HUDEP-2 (cell line): ENCODE results near the gene MARF1.
"Not testable (repeated sequence)": the region's sequence is repeated elsewhere in the genome, so short reads cannot be mapped to it uniquely, and the experiment has no call there.

ENCODE experiments used
- DNase-seq, 76 experiments: peaks; one replicate each; lab custom pipeline; 2025; ENCODE audit not compliant: unreplicated experiment in 76 of 76; lab: John Stamatoyannopoulos, UW

Gene MARF1

DNA sequence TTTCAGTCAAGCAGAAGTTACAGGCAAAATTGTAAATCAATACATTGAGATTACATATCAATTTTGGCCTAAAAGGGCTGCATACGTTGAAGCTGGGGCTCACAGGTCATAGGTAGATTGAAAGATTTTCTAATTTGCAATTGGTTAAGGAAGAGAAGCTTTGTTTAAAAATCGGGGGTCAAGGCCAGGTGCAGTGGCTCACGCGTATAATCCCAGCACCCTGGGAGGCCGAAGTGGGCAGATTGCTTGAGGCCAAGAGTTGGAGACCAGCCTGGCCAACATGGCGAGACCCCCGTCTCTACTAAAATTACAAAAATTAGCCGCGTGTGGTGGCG, 68.4 kb downstream of the MARF1 start:
- DNase-seq, result no peak

DNA sequence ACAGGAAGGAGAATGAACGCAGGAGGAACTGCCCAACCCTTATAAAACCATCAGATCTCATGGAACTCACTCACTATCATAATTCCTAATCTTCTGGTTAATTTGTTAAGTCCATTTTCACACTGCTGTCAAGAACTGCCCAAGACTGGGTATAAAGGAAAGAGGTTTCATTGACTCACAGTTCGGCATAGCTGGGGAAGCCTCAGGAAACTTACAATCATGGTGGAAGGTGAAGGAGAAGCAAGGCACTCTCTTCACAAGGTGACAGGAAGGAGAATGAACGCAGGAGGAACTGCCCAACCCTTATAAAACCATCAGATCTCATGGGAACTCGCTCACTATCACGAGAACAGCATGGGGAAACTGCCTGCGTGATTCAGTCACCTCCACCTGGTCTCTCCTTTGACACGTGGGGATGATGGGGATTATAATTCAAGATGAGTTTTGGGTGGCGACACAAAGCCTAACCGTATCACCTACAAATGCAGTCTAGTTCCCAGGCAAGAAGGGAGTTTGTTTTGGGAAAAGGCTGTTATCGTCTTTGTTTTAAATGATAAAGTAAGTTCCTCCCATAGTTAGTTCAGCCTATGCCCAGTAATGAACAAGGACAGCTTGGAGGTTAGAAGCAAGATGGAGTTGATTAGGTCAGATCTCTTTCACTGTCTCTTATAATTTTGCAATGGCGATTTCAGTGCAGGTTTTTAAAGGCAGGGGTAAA, 68.9 kb downstream of the MARF1 start:
- not testable (repeated sequence) for DNase-seq

DNA sequence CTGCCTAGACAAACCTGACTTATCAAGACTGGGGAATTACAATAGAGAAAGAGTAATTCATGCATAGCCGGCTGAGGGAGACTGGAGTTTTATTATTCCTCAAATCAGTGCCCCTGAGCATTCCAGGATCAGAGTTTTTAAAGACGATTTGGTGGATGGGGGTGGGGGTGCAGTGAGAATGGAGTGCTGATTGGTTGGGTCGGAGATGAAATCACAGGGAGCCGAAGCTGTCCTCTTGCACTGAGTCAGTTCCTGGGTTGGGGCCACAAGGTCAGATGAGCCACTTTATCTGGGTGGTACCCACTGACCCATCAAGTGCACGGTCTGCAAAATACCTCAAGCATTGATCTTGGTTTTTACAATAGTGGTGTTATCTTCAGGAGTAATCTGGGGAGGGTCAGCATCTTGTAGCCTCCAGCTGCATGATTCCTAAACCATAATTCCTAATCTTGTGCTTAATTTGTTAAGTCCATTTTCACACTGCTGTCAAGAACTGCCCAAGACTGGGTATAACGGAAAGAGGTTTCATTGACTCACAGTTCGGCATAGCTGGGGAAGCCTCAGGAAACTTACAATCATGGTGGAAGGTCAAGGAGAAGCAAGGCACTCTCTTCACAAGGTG, 69.6 kb downstream of the MARF1 start:
- no peak for DNase-seq

DNA sequence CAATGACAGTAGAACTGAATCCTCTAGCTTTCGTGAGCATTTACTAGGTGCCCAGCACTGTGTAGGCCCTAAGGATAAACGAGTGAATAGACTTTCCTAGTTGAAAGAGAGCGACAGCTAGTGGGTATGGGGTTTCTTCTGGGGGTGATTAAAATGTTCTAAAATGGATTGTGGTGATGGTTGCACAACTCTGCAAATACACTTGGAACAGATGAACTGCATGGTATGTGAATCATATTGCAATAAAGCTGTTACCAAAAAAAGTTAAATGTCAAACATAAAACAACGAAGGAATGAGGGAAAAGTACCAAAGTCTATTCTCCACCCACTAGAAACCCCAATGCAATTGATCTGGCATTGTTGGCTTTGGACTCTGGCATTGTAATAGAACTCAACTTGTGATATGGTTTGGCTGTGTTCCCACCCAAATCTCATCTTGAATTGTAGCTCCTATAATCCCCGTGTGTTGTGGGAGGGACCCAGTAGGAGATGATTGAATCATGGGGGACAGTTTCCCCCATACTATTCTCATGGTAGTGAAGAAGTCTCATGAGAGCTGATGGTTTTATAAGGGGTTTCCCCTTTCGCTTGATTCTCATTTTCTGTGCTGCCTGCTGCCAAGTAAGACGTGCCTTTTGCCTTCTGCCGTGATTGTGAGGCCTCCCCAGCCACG, 70.5 kb downstream of the MARF1 start:
- DNase-seq, result no peak

DNA sequence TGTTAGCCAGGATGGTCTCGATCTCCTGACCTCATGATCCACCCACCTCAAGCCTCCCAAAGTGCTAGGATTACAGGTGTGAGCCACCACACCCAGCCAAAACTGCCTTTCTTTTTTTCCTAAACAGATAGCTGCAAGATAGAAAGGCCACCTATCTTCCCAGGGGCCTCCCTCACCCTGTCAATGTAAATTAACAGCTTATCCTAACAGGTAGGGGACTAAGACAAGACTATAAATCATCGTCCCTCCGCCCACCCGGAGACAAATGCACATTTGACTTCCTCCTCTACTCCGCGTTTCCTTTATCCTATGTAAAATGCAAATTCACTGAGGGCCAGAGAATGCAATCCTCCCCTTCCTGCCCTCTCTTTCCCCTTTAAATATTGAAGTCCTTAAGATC, 71.4 kb downstream of the MARF1 start:
- DNase-seq, result no peak

DNA sequence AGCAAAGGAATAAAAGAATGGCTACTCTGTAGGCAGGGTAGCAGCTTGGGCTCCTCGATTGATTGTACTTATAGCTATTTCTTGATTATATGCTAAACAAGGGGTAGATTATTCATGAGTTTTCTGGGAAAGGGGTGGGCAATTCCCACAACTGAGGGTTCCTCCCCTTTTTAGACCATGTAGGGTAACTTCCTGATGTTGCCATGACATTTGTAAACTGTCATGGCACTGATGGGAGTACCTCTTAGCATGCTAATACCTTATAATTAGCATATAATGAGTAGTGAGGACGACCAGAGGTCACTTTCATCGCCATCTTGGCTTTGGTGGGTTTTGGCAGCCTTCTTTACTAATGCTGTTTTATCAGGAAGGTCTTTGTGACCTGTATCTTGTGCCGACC, 72.3 kb downstream of the MARF1 start:
- DNase-seq, result peak in 4 of 76 experiments; percentile 9 to 31 (median 22)

DNA sequence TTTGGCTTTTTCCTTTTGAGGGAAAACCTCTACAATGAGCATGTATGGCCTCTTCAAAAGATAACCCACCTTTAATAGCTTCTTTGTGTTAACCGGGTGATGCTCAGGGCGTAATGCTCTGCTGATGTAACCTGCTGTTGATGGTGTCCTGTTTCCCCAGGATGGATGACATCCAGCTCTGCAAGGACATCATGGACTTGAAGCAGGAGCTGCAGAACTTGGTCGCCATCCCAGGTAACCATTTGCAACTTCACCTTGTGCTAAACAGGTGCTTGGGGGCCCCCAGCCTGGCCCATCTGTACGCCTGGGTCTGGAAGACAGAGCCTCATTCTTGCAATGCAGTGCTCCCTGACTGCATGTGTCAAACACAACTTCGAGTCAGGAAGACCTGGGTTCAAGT, 75.1 kb downstream of the MARF1 start:
- no peak for DNase-seq

DNA sequence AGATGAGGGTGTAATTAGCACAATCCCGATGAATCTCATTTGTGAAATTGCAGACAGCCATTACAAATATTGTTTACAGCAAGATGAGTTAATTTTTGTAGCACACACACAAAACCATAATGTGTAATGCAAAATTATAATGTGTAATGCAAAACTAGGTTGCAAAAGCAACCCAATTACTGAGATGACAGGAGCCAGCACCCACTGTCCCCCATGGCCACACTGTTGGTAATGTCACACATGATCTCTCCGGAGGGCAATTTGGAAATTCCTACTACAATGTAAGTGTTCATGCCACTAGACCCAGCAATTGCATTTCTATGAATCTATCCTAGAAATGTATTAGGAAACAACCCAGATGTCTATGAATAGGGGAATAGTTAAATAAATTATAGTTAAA, 76.9 kb downstream of the MARF1 start:
- no peak for DNase-seq

DNA sequence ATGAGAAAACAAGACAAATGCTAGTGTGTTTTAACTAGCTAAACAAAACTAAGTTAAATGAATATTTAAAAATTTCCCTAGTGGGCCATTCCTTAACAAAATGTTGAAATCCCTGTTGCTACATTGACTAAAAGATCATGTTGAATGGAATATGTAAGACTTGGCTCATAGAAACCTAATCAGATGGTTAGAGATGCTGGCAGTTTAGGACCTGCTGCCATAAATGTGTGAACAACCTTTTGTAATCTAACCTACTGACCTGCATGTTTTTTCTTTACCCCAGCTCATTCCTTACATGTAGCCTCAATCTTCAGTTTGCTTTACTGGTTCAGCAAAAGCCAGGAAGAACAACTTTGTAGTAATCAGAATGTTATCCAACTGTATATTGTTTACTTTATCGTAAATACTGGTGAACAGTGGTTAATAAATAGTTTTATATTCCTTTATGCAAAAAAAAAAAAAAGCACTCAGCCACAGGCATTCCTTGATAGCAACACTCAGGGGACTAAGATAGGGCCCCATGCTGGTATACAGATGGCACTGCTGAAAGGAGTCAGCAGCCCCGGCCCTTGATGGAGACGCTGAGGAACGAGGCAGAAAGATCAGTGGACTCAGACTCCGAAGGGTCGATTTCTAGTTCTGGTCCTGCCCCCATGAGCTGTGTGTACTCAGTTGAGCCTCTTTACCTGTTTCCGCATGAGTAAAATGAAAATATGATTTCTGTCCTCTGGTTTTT, 78.2 kb downstream of the MARF1 start:
- DNase-seq, result no peak

DNA sequence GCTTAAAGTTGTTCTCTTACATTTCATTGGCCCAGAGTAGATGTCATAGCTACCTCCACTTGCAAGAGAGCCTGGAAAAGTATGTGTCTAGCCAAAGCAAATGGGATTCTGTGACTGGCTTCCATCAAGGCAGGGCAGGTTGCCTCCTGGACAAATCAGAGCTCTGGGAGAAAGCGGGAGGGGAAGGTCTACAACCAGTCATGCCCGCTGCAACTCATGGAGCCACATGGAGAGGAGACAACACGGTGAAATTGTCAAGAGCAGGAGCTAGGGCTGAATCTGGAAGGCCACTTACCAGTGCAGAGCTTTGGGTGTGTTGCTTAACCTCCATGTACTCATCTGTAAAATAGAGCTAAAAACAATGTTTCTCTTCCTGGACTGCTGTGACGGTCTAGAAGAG, 83.8 kb downstream of the MARF1 start:
- no peak for DNase-seq

DNA sequence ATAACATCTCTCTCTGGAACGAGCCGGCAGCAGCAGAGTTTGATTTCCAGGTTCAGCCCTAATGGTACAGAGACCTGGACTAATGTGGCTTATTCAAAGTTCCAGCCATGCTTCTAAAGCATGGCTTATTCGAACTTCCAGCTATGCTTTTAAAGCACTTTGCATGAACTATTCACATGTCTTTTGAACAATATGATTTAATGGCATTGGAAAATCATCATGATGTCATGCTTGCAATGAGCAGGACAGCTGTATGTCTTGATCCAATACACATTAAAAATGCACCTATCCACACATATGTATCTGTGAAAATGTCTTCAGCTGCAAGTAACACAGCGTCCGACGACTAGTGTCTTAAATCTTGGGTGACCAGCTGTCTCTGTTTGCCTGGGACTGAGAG, 85.7 kb downstream of the MARF1 start:
- DNase-seq, result no peak

DNA sequence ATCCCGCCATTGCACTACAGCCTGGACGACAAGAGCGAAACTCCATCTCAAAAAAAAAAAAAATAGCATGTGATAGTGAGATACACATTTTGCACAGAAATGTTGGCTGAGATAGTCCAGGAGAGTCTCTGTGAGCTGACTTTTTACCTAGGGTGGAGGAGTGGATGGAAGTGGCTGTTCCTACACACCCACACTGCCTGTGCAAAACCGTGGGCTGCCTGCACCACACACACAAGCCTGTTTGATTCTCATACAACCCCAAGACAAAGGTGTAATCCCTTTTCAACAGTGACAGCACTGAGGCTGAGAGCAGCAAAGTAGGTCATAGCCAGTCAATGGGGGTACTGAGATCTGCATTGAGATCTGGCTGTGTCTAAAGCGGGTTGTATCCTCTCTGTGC, 86.8 kb downstream of the MARF1 start:
- no peak for DNase-seq

DNA sequence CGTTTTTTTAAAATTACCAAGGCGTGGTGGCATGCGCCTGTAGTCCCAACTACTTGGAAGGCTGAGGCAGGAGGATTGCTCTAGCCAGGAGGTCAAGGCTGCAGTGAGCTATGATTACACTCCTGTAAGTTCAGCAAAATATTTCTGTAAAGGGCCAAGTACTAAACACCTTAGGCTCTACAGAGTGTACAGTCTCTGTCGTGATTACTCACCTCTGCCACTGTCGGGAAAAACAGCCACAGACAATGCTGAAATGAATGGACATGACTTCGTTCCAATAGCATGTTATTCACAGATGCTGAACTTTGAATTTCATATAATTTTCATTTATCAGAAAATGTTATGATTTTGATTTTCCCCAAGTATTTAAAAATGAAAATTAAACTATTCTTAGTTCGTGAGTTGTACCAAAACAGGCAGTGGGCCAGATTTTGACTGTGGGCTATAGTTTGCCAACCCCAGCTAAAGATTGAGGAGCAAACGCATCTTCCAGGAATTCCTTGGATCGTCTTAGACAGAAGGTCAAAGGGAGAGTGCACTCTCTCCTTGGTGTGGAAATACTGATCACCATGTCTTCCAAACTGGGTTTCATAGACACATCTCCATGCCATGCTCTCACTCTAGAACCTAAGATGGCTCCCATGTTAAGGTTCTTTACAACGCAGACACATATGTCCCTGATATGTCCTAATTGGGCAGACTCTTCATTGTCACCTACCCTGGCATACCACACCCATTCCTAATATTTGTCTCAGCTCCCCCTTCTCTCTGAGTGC, 89.5 kb downstream of the MARF1 start:
- DNase-seq, result no peak

DNA sequence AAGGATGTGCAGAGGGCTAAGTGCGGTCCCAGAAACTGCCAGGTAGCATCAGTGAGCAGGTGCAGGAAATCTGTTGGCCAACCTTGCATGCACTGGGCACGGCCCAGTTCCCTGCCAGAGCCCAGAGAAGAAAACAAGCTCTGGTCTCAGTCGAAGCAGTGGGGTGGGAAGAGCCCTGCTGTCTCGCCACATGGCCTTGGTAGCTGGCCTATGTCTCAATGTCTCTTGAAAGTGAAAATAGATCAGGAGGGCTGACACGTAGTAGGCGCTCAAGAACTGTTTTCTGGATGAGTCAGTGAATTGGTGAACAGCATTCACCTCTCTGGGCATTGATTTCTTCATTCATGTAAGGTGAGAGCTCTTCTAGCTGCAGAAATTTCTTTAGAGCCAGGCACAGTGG, 90.4 kb downstream of the MARF1 start:
- DNase-seq, result no peak

DNA sequence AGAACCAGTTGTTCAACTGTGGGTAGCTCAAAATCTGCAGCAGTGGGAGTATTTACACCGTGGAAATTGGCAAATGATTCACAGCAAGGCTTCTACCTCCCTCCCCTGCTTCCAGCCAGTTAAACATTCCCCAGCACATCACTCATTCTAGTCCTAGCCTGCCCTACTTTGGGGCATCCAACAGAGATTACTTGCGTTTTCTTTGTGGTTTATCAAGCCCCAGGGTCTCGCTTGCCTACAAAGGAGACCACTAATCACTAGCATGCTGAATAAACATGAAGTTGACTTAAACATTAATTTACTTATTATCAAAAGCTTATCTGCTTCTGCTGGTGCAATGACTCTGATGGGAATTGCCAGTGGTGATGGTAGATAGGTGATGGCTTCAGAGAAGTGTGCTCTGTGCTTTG, 94.5 kb downstream of the MARF1 start:
- no peak for DNase-seq

DNA sequence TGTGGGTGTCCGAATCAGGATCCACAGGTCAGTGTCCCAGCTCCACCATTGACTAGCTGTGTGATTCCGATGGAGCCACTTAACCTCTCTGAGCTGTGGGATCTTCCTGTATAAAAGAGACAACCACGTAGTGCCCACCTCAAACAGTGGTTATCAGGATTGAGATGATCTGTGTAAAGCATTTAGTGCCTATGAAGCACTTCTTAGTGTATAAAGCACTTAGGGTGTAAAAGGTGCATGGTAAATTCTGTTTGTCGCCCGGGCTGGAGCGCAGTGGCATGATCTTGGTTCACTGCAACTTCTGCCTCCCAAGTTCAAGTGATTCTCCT, 95.2 kb downstream of the MARF1 start:
- no peak for DNase-seq

DNA sequence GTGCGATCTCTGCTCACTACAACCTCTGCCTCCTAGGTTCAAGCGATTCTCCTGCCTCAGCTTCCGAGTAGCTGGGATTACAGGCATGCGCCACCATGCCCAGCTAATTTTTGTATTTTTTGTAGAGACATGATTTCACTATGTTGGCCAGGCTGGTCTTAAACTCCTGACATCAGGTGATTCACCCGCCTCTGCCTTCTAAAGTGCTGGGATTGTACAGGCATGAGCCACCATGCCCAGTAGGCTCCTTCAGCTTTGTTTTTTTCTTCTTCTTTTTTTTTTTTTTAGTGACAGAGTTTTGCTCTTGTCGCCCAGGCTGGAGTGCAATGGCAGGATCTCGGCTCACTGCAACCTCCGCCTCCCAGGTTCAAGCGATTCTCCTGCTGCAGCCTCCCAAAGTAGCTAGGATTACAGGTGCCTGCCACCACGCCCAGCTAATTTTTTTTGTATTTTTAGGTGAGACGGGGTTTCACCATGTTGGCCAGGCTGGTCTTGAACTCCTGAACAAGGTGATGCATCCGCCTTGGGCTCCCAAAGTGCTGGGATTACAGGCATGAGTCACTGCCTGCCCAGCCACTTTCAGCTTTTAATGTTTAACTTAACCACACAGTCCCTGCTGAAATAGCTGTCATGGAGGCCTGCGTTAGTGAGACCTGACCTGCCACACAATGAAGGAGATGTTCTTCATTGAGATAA, 95.7 kb downstream of the MARF1 start:
- DNase-seq, result not testable (repeated sequence)

DNA sequence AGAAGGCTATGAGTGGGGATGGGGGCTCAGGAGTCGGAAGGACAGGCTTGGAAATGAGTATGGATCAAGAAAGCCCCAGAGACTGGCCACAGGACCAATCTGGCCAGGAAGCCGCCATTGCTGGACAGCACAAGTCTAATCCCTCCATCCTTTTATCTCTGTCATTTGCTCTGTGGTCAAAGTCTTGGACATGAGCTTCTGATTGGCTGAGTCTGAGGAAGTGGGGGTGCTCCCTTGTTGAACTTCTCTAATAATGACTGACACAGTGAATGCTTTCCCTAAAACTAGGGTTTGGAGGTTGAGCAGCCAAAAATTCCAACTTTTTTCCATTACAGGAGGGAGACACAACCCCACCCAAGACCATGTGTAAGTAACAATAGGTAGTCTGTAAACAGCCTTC, 97.4 kb downstream of the MARF1 start:
- DNase-seq, result no peak

DNA sequence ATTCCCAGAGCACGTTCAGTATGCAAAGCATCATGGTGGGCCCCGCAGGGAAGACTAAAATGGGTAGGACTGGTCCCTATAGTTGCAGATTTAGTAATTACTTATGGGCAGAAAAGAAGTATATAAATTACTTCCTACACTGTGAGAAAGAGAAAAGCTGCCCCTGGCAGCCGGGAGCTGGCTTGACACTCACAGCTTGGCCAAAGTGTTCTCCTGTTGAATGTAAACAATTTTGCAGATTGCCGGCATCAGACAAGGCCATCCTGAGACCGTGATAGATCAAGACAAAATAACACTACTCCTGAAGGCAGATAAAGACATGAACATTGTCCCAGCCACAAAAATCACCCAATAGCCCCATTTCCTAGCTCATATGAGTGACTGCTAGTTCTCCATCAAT, 98.5 kb downstream of the MARF1 start:
- DNase-seq, result no peak
